Measurements from ENCODE around the gene PEAK1. TPM values are rescaled to one million over a fixed set of nuclear protein-coding genes. Genes with fewer than 3 reads are reported as not detected.

PEAK1 gene
- total and polyA plus RNA-seq, 2 donors (not counting 3 experiments of a cell fraction or from before 2014, with no cell fraction given): 17.9 to 91.9 TPM

DNA sequence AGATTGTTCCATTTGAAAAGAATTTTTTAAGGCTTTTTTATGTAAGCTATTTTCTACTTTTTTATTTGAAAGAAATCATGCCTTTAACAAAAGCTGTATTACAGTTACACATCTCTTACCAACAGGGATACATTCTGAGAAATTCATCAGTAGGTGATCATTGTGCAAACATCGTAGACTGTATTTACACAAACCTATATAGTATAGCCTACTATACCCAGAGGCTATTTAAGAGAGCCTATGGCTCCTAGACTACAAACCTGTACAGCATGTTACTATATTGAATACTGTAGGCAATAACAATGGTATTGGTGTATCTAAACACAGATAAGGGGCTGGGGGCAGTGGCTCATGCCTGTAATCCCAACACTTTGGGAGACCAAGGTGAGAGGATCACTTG is 43.1 kb downstream of the PEAK1 start:
- POLR2A ChIA-PET: no interaction called here
- H3K79me2 ChIP-seq (ENCODE audit: control insufficient read depth, insufficient read depth, low read length): peaks cover 90% of the 10 kb centered on the region
- no peaks in the 10 kb centered on the region for H3K4me1 ChIP-seq (ENCODE audit: control insufficient read depth, extremely low read depth, insufficient read depth, low read length)
- intact Hi-C loops (cut with micrococcal nuclease): no loop called here
- H3K9me1 ChIP-seq (replicated peaks; ENCODE audit: control insufficient read depth, extremely low read depth, insufficient read depth, low read length): no peaks in the 10 kb centered on the region
- TF ChIP-seq EZH2 (IDR thresholded peaks at IDR 0.05; ENCODE audit: borderline replicate concordance, low read depth, low read length, severe bottlenecking): no peak
- no TSS peak for BruUV-seq (replicated peaks)
- H3K9me3 ChIP-seq (replicated peaks; ENCODE audit: control insufficient read depth, insufficient read depth, low read length): no peaks in the 10 kb centered on the region
- CTCF ChIA-PET: no interaction called here
- no peak overlapping the region for H3K9ac ChIP-seq (replicated peaks; ENCODE audit: extremely low read depth, insufficient read depth, low read length)
- DNase-seq (ENCODE audit: low read depth, low spot score): no peak
- dilution Hi-C loops (cut with MboI; ENCODE audit: extremely low pct_ligation_motif_present, low sequenced_read_pairs): no loop called here
- H3K4me2 ChIP-seq (ENCODE audit: insufficient read depth, low read length): no peak overlapping the region
- H3K27ac ChIP-seq (ENCODE audit: insufficient read depth, low read depth, low read length): no peak overlapping the region
- no peaks in the 10 kb centered on the region for H3K36me3 ChIP-seq (ENCODE audit: control insufficient read depth in 2 of 2, extremely low read depth in 1 of 2, insufficient read depth in 2 of 2, low read length in 2 of 2)
- FAIRE-seq: no peak
- no peak overlapping the region for H2AFZ ChIP-seq (ENCODE audit: low read depth, low read length)
- H4K20me1 ChIP-seq (replicated peaks; ENCODE audit: control insufficient read depth, extremely low read depth, insufficient read depth, low read length): peaks cover 25% of the 10 kb centered on the region
- no peaks in the 10 kb centered on the region for H3K27me3 ChIP-seq (ENCODE audit: control insufficient read depth in 2 of 2, insufficient read depth in 2 of 2, low read length in 2 of 2)
- H3K4me3 ChIP-seq (replicated peaks in 1 of 3; ENCODE audit: insufficient read depth in 1 of 3, low read depth in 1 of 3, low read length in 3 of 3): no peak overlapping the region

DNA sequence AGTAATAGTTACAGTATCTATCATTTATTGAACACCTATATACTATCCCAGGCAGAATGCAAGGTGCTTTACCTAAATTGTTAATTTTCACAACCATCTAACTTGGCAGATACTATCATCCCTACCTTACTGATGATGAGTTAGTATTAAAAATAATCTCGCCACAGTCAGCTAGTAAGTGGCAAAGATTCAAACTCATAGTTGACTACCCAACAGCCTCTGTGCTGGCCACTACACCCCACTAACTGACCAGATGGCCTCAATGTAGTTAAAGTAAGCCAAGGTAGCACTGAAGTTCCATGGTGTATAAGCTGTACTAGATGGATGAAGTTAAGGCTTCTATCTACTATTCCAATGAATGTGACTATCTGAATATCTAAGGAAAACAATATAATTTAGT is 44.8 kb downstream of the PEAK1 start:
- H4K20me1 ChIP-seq (replicated peaks; ENCODE audit: control insufficient read depth, extremely low read depth, insufficient read depth, low read length): peaks cover 22% of the 10 kb centered on the region
- intact Hi-C loops (cut with micrococcal nuclease) (no loop called here), dilution Hi-C loops (cut with MboI; ENCODE audit: extremely low pct_ligation_motif_present, low sequenced_read_pairs) (no loop called here)
- H3K27me3 ChIP-seq (ENCODE audit: control insufficient read depth in 2 of 2, insufficient read depth in 2 of 2, low read length in 2 of 2): no peaks in the 10 kb centered on the region
- H3K27ac ChIP-seq (ENCODE audit: insufficient read depth, low read depth, low read length): no peak overlapping the region
- H3K4me3 ChIP-seq (replicated peaks in 1 of 3; ENCODE audit: insufficient read depth in 1 of 3, low read depth in 1 of 3, low read length in 3 of 3): no peak overlapping the region
- H3K79me2 ChIP-seq (ENCODE audit: control insufficient read depth, insufficient read depth, low read length): peaks cover 83% of the 10 kb centered on the region
- POLR2A ChIA-PET: no interaction called here
- no peak for DNase-seq (ENCODE audit: low read depth, low spot score)
- H3K9ac ChIP-seq (replicated peaks; ENCODE audit: extremely low read depth, insufficient read depth, low read length): no peak overlapping the region
- H3K4me2 ChIP-seq (ENCODE audit: insufficient read depth, low read length): no peak overlapping the region
- FAIRE-seq: no peak
- no peaks in the 10 kb centered on the region for H3K4me1 ChIP-seq (ENCODE audit: control insufficient read depth, extremely low read depth, insufficient read depth, low read length)
- no TSS peak for BruUV-seq (replicated peaks)
- no peaks in the 10 kb centered on the region for H3K9me1 ChIP-seq (replicated peaks; ENCODE audit: control insufficient read depth, extremely low read depth, insufficient read depth, low read length)
- CTCF ChIA-PET: interaction anchor here (1.2 to 2.0 kb wide), 2 partner anchors 14 to 121 kb away, joined by 3 to 8 read pairs; no protein-coding TSS in a partner anchor
- no peak overlapping the region for H2AFZ ChIP-seq (ENCODE audit: low read depth, low read length)
- H3K36me3 ChIP-seq (ENCODE audit: control insufficient read depth in 2 of 2, extremely low read depth in 1 of 2, insufficient read depth in 2 of 2, low read length in 2 of 2): no peaks in the 10 kb centered on the region
- no peaks in the 10 kb centered on the region for H3K9me3 ChIP-seq (replicated peaks; ENCODE audit: control insufficient read depth, insufficient read depth, low read length)
- TF ChIP-seq, protein P1, sequence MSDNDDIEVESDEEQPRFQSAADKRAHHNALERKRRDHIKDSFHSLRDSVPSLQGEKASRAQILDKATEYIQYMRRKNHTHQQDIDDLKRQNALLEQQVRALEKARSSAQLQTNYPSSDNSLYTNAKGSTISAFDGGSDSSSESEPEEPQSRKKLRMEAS (IDR thresholded peaks at IDR 0.05; ENCODE audit: insufficient read depth, insufficient read length): no peak
- TF ChIP-seq POLR2AphosphoS5 (IDR thresholded peaks at IDR 0.05; ENCODE audit: insufficient read depth, low read depth, low read length) (no peak), JUN (IDR thresholded peaks at IDR 0.05; ENCODE audit: borderline replicate concordance, insufficient read depth, insufficient read length, low read depth) (no peak), EZH2 (IDR thresholded peaks at IDR 0.05; ENCODE audit: borderline replicate concordance, low read depth, low read length, severe bottlenecking) (no peak), FOS (IDR thresholded peaks at IDR 0.05; ENCODE audit: borderline replicate concordance, insufficient read depth, low read length) (no peak), POLR2A (IDR thresholded peaks at IDR 0.05; ENCODE audit: low read depth, low read length) (no peak), MYC (IDR thresholded peaks at IDR 0.05; ENCODE audit: low read depth, low read length) (no peak), GATA2 (IDR thresholded peaks at IDR 0.05; ENCODE audit: insufficient read depth, insufficient read length, low read depth, low read length) (no peak)
- TF ChIP-seq, protein P2, sequence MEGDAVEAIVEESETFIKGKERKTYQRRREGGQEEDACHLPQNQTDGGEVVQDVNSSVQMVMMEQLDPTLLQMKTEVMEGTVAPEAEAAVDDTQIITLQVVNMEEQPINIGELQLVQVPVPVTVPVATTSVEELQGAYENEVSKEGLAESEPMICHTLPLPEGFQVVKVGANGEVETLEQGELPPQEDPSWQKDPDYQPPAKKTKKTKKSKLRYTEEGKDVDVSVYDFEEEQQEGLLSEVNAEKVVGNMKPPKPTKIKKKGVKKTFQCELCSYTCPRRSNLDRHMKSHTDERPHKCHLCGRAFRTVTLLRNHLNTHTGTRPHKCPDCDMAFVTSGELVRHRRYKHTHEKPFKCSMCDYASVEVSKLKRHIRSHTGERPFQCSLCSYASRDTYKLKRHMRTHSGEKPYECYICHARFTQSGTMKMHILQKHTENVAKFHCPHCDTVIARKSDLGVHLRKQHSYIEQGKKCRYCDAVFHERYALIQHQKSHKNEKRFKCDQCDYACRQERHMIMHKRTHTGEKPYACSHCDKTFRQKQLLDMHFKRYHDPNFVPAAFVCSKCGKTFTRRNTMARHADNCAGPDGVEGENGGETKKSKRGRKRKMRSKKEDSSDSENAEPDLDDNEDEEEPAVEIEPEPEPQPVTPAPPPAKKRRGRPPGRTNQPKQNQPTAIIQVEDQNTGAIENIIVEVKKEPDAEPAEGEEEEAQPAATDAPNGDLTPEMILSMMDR (IDR thresholded peaks at IDR 0.05; ENCODE audit: extremely low read depth in 1 of 2, insufficient read depth in 1 of 2, low read depth in 1 of 2, low read length in 2 of 2): no peak
